ENCODE data around the gene GADD45G.

GADD45G gene

GRCh38 chr9:89655056-89655989, 50.5 kb downstream of the GADD45G start:
- no peak for DNase-seq
